GM21381 (cell line): ENCODE measurements around the gene MEPE.

ENCODE experiments used
- ATAC-seq: cut with Tn5 transposase; IDR thresholded peaks from one replicate; pipeline ENCODE4 v1.9.1; 2021; ENCODE audit warnings: mild to moderate bottlenecking, moderate library complexity; ENCODE audit not compliant: unreplicated experiment

MEPE gene, protein sequence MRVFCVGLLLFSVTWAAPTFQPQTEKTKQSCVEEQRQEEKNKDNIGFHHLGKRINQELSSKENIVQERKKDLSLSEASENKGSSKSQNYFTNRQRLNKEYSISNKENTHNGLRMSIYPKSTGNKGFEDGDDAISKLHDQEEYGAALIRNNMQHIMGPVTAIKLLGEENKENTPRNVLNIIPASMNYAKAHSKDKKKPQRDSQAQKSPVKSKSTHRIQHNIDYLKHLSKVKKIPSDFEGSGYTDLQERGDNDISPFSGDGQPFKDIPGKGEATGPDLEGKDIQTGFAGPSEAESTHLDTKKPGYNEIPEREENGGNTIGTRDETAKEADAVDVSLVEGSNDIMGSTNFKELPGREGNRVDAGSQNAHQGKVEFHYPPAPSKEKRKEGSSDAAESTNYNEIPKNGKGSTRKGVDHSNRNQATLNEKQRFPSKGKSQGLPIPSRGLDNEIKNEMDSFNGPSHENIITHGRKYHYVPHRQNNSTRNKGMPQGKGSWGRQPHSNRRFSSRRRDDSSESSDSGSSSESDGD

DNA sequence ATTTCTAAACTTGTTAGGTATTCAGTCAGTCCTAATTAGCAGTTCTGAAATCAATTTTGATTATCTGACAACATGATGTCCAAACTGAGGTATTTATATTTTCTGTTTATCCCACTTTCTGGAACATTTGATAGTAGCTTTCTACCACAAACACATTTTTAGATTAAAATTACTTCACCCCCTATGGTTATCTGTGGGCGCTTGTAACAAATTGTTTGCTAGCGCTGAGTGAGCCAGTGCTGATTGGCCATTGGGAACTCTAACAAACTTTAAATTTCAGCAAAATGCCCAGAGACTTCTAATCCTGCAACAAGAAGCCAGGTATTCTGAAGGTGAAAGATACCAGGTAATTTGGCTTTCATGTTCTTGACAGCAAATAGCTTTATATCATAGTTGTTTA lies at the start of gene MEPE:
Gene MEPE (plus strand): TSS at position 301 of the 400 bp plus-strand sequence. CDS start 1,746 bp downstream, outside the sequence.
- ATAC-seq, result no peak

DNA sequence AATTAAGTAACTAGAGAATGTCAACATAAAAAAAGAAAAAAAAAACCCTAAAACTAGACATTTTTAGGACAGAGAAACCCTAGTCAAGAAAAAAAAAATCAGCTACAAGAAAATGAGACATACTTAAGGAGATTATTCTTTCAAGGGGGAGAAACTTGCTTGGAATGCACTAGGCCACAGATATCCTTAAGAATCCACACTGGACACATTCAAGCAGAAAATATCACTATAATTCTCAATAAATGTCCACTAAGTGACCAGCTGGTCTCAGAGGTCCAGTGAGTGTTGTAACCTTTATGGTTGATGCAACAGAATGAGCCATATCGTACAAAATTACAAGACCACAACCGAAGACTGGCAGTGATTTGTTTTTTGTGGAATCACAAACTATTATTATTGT lies 49.0 kb upstream of the MEPE start:
- ATAC-seq, result no peak

DNA sequence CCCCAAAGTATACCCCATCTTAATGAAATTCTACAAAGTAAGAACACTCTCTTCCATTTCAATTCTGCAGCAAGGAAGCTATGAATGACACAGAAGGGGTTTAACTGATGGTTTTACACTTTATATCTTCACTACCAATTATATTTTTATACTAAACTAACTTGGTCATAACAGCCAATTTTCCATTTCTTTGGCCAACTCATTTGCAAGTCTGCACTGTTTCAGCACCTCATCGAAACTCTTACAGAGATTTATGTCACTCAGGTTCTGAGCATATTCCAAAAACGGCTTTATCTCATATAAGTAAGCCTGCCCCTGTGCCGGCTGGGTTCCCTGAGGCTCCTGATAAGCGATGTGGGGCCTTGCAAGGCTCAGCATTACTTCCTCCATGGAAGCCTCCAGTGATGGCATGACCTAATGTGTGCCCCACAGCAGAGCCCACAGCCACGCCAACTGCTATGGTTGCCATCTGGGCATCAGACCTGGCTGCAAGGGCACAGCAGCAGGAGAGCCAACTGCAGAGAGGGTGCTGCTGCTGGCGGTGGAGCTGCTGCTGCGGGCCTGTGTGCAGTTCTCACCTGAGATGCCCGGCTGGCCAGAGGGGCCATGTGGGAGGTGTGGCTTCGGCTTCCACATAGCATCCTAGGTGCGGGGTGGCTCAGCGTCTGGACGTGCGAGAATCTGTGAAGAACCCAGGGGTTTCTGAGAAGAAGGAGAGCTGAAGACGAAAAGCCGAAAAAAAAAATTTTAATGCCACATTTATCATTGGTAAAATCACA lies 46.8 kb upstream of the MEPE start:
- no peak for ATAC-seq

DNA sequence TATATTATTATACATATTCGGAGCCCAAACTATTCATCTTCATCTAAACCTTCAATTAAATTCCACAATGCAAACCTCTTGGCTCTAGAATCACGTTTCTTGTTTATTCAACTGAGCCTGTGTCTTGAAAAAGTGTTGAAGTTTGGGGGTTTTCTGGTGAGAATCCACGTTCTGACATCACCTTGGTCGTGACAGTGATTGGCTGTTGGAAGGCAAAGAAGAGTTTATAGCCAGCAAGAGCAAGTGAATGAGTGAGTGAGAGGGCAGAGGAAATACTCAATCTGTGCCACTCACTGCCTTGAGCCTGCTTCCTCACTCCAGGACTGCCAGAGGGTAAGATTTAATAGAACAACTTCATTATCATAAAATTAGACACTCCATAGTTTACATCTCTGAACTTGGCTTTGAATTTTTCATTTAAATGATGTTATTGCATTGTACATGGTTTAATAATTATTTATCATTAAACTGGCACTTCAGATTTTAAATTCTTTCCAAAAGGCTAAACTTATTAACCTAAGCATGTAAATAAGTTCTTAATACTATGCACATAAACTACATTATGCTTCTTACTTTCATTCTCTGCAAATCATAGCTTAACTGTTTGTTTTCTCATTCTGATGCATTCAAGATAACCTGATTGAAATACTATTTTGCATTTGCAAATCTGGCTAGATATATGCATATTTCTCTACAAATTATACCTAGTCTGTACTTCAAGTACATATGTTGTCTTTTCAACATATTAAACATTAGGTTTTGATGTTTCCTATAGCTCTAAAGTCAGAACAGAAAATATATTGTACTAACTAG lies 33.3 kb upstream of the MEPE start, which contains the start of gene IBSP:
Gene IBSP (plus strand): TSS at position 254 of the 813 bp plus-strand sequence. CDS start 2,808 bp downstream, outside the sequence.
- ATAC-seq, result no peak

DNA sequence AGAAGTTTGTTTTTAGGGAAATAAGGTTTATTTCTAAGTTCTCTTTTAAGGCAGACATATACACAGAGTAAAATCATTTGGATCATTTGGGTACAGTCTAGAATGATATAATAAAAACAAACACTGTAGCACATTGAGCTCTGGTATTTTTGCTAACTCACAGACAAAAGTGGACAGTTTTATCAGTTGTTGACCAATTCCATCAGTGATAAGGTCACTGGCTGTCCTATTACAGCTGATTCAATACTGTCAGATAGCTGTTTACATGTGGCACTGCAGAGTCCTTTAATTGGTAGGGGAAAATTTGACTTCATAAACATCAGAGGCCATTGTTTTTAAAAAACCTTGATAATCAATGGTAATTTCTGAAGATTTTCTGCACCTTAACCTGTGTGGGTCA lies 29.9 kb upstream of the MEPE start:
- no peak for ATAC-seq

DNA sequence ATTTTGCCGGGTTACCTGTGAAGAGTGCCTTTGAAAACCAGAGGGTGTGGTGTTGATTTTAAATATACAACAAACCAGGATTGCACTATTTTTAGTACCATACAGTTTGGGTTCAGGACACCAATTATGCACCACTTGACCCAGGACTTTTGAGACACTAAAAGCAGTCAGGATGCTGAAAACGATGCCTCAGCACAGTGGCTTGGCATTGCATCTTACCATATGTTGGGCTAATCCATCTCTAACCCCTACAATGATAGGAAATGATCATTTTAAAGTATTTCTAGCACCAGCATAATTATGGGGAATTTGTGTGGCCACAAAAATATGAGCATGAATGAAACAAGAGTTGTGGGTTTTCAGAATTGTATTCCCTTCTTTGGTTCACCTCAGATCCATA lies 29.3 kb upstream of the MEPE start:
- no peak for ATAC-seq

DNA sequence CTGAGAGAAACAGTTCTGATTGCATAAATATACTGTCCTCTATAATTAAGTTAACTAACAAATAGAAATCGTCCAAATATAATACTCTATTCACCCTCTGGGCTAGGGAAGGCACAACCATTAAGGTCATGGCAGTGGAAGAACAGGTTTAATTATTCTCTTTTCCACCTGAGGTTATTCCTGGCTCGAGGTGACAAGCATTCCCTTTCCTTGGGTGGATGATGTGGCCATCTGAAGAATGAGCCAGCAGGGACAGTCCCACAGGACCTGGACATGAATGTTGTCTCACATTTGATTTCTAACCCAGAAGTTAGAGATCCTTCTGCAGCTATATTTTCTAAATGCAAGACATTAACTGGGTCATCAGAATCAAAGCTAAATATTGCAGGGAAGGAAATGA lies 27.9 kb upstream of the MEPE start:
- ATAC-seq, result no peak

DNA sequence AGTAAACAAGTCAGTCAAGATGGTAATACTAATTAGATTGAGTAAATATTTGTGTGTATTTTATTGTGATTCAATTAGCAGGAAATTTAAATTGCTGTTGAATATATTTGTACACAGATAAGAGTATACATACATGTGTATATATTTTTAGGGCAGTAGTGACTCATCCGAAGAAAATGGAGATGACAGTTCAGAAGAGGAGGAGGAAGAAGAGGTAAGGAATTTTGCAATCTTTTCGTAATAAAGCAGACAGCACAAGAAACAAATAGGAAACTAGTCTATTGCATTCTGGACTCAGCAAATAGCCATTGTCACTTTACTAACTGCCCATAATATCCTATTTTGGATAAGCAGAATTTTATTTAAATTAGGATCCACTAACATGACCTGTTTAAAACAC lies 26.8 kb upstream of the MEPE start:
- ATAC-seq, result no peak

DNA sequence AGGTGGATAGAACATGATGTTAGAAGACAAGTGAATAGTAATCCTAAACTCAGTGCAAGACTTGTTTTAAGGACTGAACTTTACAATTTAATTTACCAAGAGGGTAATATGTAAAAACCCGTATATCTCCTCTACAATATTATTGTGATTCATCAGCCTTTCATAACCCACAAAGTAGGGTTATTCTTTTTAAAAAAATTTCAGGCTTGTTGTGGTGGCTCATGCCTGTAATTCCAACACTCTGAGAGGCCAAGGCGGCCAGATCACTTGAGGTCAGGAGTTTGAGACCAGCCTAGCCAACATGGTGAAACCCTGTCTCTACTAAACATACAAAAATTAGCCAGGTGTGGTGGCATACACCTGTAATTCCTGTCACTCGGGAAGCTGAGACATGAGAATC lies 26.2 kb upstream of the MEPE start:
- no peak for ATAC-seq

DNA sequence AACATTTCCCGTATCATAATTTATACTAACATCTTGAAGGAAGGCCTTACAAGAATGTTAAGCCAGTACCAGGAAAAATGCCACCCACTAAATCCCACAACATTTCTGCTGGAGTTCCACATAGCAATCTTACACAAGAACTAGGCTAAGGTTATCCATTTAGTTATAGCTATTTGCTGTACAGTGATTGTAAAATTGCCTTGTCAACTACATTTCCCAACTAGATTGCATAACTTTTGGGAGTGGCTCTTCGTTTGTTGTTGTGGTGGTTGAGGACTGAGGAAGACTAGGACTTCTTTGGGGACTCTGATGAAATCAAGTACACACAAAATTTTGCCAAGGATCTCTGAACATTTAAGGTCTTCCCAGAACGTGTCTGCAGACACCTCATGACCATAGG lies 25.4 kb upstream of the MEPE start:
- ATAC-seq, result no peak

DNA sequence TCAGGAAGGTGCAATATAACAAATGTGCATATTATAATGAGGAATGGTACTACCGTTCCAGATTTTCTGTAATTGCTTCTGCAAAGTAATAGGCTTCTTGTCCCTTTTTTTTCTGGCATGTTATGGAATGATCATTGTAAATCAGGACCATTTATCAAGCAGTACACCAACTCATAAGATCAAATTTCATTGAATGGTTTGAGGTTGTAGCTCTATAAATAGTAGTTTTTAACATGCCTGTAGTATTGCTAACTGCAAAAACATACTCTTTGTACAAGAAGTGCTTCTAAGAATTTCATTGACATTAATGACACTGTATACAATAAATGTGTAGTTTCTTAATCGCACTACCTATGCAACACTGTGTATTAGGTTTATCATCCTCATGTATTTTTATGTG lies 20.8 kb upstream of the MEPE start:
- ATAC-seq, result no peak

DNA sequence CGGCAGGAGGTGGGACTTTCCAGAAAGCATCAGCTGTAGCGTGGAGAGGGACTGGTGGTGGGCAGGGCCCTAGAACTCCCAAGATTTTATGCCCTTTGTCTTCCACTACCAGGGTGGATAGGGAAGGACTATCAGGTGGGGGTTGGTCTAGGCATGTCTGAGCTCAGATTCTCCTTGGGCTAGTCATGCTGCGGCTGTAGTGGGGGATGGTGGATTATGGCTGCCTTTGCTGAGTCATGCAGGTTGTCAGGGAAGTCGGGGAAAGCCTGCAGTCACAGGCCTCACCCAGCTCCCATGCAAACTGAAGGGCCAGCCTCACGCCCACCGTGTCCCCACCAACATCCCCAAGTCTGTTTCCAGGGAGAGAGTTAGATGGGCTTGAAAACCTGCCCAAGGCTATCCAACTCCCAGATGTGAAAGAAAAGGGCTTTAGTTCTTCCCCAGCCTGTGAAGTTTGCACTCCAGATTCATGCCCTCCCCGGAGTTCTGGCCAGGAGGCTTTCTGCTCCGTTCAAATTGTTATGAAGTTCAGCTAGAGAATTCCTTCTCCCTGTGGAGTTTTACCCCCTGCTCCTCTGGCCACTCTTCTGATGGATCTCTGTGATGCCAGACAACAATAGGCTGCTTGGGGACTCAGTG lies 13.4 kb upstream of the MEPE start:
- ATAC-seq, result no peak

DNA sequence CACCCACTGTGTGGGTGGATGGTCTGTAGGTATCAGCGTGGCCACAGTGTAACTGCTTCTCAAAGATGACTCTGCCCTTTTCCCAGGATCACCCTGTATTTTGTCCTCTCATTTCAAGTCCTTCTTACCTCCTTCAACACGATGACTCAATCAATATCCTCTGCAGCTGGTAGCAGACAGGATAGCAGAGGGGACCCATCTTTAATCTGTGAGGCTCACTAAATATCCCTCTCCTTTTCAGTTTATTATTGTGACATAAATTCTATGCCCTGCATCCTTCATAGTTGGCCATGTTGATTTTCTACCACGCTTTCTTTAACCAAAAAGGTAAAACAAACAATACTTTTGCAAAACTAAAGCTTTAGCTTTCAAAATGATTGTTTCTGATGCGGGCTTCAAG lies 9.6 kb upstream of the MEPE start:
- no peak for ATAC-seq

DNA sequence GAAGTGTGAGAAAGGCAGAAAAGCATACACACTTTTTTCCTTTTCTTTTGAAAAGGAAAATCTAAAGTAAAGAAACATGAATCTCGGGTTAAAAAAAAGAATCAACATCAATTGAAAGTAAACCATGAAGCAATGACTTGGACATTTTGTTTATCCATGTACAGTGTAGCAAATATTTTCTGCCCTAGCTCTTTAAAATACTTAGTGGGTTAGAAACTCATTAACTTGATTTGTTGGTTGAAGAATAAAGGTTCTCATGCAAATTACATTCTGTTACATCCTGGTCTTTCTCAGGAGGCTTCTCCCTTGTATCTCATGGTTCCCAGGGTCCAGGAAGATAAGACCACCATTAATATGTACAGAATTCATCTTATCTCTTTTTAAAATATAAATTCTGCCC lies 9.0 kb upstream of the MEPE start:
- ATAC-seq, result no peak

DNA sequence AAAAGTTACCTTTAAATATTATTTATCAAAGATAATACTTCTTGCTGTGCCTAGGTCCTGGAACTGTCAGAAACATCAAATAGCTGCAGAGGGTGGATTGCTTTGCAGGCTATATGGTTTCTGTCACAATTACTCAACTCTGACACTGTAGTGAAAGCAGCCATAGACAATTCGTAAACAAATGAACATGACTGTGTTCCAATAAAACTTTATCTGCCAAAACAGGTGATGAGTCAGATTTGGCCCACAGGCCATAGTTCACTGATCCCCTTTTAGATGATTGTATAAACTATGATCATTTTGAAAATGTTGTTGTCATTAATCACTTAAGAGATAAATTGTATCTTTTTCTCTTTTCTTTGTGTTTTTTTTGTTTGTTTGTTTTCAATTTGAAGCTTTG lies 8.4 kb upstream of the MEPE start:
- no peak for ATAC-seq

DNA sequence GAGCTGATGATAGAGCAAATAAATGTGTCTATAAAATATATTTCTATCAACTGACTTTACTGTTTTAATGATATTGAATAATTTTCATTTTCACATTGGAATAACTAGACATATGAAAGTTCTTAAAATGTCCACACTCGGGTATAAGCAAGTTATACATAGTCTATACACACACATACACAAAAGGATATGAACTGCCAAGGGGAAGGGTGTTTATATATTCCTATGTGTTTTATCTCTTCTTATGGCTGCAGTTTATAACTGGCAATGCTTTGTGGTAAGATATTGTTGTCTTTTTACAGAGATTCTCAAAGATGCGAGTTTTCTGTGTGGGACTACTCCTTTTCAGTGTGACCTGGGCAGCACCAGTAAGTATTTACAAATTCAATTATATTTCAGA lies 1.6 kb downstream of the MEPE start:
- ATAC-seq, result no peak

DNA sequence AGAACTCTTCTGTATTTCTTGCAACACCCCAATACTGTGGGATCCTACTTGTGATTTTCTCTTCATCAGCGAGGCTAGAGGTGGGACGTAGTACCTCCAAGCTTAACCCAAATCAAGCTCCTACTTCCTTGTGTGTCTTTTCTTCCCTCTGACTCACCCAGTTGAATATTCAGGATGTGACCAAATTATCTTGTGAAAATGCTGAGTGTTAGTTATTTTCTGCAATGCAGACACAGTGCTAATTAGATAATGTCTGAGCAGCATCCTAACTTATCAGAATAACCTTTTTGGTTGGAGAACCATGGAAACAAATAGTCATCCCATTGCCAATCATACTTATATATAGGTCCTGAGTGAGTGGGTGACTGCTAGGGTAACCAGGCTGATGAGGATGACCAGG lies 2.4 kb downstream of the MEPE start:
- no peak for ATAC-seq

DNA sequence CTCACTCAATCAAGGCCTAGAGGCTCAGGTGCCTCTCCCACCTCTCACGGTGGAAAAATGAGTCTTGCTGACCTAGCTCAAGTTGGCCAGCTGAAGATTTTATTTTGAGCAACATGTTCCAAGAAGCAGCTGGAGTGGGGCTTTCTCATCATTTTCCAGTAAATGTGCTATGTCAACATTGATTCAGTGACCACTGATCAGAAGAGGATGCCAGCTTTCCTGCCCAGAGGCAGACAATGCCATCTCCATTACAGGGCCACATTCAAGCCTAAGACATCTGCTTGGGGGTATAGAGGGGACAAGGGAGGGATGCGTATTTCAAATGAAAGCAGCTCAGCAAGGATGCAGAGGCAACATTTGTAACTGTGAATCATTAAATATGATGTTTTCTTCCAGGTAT lies 3.0 kb downstream of the MEPE start:
- no peak for ATAC-seq

DNA sequence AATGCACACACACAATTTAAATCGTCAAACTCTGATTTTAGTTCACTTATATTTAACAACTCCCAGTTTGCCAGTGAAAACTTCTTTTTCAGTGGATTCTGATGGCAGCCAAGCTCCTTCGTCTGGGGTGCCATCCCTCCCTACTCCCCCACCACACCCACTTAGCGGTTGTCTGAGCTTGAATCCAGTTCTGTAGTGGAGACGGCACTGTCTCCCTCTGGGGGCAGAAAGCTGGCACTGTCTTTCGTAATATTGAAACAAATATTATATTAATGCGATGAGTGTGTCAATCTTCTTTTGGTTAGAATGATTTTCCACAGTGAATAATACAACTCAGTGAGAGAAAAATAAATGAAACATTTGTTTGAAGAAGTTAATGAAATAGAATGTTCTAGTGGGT lies 5.4 kb downstream of the MEPE start:
- no peak for ATAC-seq

DNA sequence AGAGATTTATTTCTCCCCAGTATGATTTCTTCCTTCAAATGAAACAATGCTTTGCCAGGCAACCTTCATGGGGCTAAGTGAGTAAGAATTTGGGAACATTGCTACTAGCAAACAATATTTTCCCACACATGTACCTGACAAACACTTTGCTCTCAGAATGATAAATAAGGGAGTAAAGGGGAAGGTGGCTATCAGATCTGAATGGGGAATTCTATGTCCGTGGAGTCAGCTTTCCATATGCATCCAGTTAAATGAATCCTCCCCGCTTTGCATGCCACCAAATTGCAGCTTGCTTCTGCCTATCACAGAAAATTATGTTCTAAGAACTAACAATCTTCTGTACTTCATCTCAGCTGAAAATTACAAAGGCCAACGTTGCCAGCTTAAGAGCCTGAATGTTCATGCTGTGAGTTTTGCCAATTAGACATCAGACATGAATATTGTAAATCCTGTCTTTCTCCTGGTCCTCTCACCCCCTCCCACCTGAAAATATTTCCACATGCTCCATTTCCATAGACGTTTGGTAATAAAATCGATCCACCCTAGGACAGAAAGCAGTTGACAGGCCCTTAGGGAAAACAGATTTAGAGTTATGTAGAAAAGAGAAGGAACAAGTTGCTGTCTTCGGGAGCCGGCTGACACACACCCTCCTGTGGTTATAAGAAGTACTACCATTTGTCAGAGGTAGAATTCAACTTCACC lies 6.3 kb downstream of the MEPE start:
- no peak for ATAC-seq
